ENCODE data around the gene ACR. TPM values are rescaled to one million over a fixed set of nuclear protein-coding genes. Genes with fewer than 3 reads are reported as not detected.

Gene ACR
- total RNA-seq, 4 donors from 2014 or later = not detected

- peak in 1 of 3 donors; percentile 36 for DNase-seq
- Histone ChIP-seq H3K27ac (no peak overlapping the region), H3K4me1 (peaks cover 0 to 8% (median 2%) of the 10 kb centered on the region in 4 donors), H3K4me3 (no peak overlapping the region), H3K9me3 (no peaks in the 10 kb centered on the region), H3K27me3 (no peaks in the 10 kb centered on the region), H3K36me3 (no peaks in the 10 kb centered on the region)
- no peak for TF ChIP-seq POLR2A (IDR thresholded peaks at IDR 0.05)
- TF ChIP-seq CTCF (IDR thresholded peaks at IDR 0.05) = no peak
Measured at GRCh38 chr22:50730013-50730891, 7.8 kb upstream of the ACR start.

GRCh38 chr22:50730941-50731661 is 6.9 kb upstream of the ACR start:
- H3K4me3 ChIP-seq = no peak overlapping the region
- no peak overlapping the region for H3K27ac ChIP-seq
- H3K36me3 ChIP-seq = no peaks in the 10 kb centered on the region
- DNase-seq = peak in 1 of 3 donors; percentile 41
- H3K9me3 ChIP-seq = no peaks in the 10 kb centered on the region
- H3K27me3 ChIP-seq = no peaks in the 10 kb centered on the region
- peaks cover 0 to 8% (median 2%) of the 10 kb centered on the region in 4 donors for H3K4me1 ChIP-seq
- TF ChIP-seq POLR2A (IDR thresholded peaks at IDR 0.05) (no peak), CTCF (IDR thresholded peaks at IDR 0.05) (no peak)

GRCh38 chr22:50731811-50732624 is 6.0 kb upstream of the ACR start:
- DNase-seq = peak in 2 of 3 donors; percentile 68

GRCh38 chr22:50732681-50733080 is 5.3 kb upstream of the ACR start:
- Histone ChIP-seq H3K27ac (no peak overlapping the region), H3K4me1 (peaks cover 0 to 8% (median 2%) of the 10 kb centered on the region in 4 donors), H3K36me3 (no peaks in the 10 kb centered on the region), H3K4me3 (no peak overlapping the region), H3K9me3 (no peaks in the 10 kb centered on the region), H3K27me3 (no peaks in the 10 kb centered on the region)
- DNase-seq = peak in 1 of 3 donors; percentile 8
- no peak for TF ChIP-seq CTCF (IDR thresholded peaks at IDR 0.05)
- no peak for TF ChIP-seq POLR2A (IDR thresholded peaks at IDR 0.05)

More at GRCh38 chr22:50731811-50732624, 6.0 kb upstream of the ACR start:
- H3K27me3 ChIP-seq = no peaks in the 10 kb centered on the region
- H3K4me1 ChIP-seq = peaks cover 0 to 8% (median 2%) of the 10 kb centered on the region in 4 donors
- H3K27ac ChIP-seq = no peak overlapping the region
- no peaks in the 10 kb centered on the region for H3K9me3 ChIP-seq
- TF ChIP-seq CTCF (IDR thresholded peaks at IDR 0.05) (peak; percentile 41 to 77 (median 70)), POLR2A (IDR thresholded peaks at IDR 0.05) (no peak)
- no peak overlapping the region for H3K4me3 ChIP-seq
- H3K36me3 ChIP-seq = no peaks in the 10 kb centered on the region

Data from Peyer's patch (tissue), 4 donors.